K562 (cell line): ENCODE measurements around the gene EPHA1. TPM values are rescaled to one million over a fixed set of nuclear protein-coding genes. Genes with fewer than 3 reads are reported as not detected.

Experiments
- AFF4 ChIP-seq: sonication (generic); formaldehyde crosslinking; IDR thresholded peaks from 2 replicates; pipeline ENCODE4 v1.8.0; 2023; ENCODE audit warnings: mild to moderate bottlenecking, missing genetic modification reagents
- CCNT2 ChIP-seq: IDR thresholded peaks from 2 replicates; pipeline ENCODE4 v1.6.1; 2011; ENCODE audit warnings: borderline replicate concordance, low read depth, mild to moderate bottlenecking, moderate library complexity, mixed read lengths, low read length; ENCODE audit not compliant: insufficient read length; ENCODE audit errors: extremely low read depth
- E2F6 ChIP-seq, 2 experiments: IDR thresholded peaks; 2 replicates each; pipeline ENCODE4 v1.6.1; 2011; ENCODE audit warnings: borderline replicate concordance in 1 of 2, control low read depth in 1 of 2, low read depth in 1 of 2, low read length in 1 of 2, mild to moderate bottlenecking in 1 of 2, mixed read lengths in 1 of 2, moderate library complexity in 1 of 2; ENCODE audit not compliant: insufficient read depth in 1 of 2, insufficient read length in 1 of 2, poor library complexity in 1 of 2, severe bottlenecking in 1 of 2; ENCODE audit errors: extremely low read depth in 1 of 2
- ELF2 ChIP-seq: fragments of 250-450 bp; sonication (Bioruptor Pico); IDR thresholded peaks from 2 replicates; pipeline ENCODE4 v1.5.0; 2021; ENCODE audit warnings: mild to moderate bottlenecking
- PREB ChIP-seq: sonication (generic); formaldehyde crosslinking; IDR thresholded peaks from 2 replicates; pipeline ENCODE4 v1.8.1; 2023; ENCODE audit warnings: mild to moderate bottlenecking, missing genetic modification reagents
- THAP7 ChIP-seq: fragments of 250-450 bp; sonication (Bioruptor Pico); IDR thresholded peaks from 2 replicates; pipeline ENCODE4 v1.5.0; 2021
- ZNF175 ChIP-seq: fragments of 200-800 bp; sonication (Bioruptor generic); IDR thresholded peaks from 2 replicates; pipeline ENCODE4 v1.6.1; 2016; ENCODE audit warnings: low read depth, mild to moderate bottlenecking, missing genetic modification characterization, missing compliant biosample characterization
- ZNF316 ChIP-seq: fragments of 450-650 bp; IDR thresholded peaks from 2 replicates; pipeline ENCODE4 v1.6.1; 2016
- ZNF639 ChIP-seq, 2 experiments: fragments of 200-800 bp in 1 of 2; sonication (Bioruptor generic) in 1 of 2; sonication (generic) in 1 of 2; formaldehyde crosslinking in 1 of 2; IDR thresholded peaks in 1 of 2; conservative IDR thresholded peaks in 1 of 2; 2 replicates each; pipeline versions ENCODE4 v1.5.0 to v1.6.1; 2016 to 2020; ENCODE audit warnings: missing compliant biosample characterization in 1 of 2, missing genetic modification characterization in 1 of 2, missing genetic modification reagents in 1 of 2
- polyA plus RNA-seq, 8 experiments: library from polyadenylated mRNA; depleted of rRNA in 4 of 8; stranded (reverse) in 5 of 8; unstranded in 3 of 8; fragments of >200 nt; fragmentation: Nextera tagmentation in 2 of 8; fragmentation: Illumina TruSeq in 1 of 8; extraction: Ambion mirVana in 2 of 8; extraction: Trizol in 1 of 8; gene quantifications; 2 replicates each; pipeline versions ENCODE4 v1.2.1 to v1.2.3, GENCODE V29; 2011 to 2014; ENCODE audit warnings: inconsistent platforms in 1 of 8, missing spikeins in 1 of 8
- total RNA-seq, 7 experiments: library from RNA; depleted of rRNA in 6 of 7; stranded (reverse); fragments of >200 nt in 6 of 7; fragmentation: Illumina TruSeq in 2 of 7; extraction: Trizol in 2 of 7; gene quantifications; 2 replicates each; pipeline versions ENCODE4 v1.2.1 to v1.2.3, GENCODE V29; 2011 to 2021; ENCODE audit warnings: low replicate concordance in 1 of 7
- TF ChIP-seq, protein P1 (sequence below): sonication (generic); formaldehyde crosslinking; IDR thresholded peaks from 2 replicates; pipeline ENCODE4 v1.8.0; 2022; ENCODE audit warnings: mild to moderate bottlenecking, missing genetic modification reagents, borderline replicate concordance
- TF ChIP-seq, protein P2 (sequence below): IDR thresholded peaks from 2 replicates; pipeline ENCODE4 v1.6.1; 2016; ENCODE audit warnings: missing genetic modification characterization, missing compliant biosample characterization

EPHA1 gene
- total and polyA plus RNA-seq, 9 of the 15 experiments (the other 6 are each of a cell fraction or from before 2014, with no cell fraction given), result 0.22 to 0.57 (median 0.32) TPM; not detected in 6

DNA sequence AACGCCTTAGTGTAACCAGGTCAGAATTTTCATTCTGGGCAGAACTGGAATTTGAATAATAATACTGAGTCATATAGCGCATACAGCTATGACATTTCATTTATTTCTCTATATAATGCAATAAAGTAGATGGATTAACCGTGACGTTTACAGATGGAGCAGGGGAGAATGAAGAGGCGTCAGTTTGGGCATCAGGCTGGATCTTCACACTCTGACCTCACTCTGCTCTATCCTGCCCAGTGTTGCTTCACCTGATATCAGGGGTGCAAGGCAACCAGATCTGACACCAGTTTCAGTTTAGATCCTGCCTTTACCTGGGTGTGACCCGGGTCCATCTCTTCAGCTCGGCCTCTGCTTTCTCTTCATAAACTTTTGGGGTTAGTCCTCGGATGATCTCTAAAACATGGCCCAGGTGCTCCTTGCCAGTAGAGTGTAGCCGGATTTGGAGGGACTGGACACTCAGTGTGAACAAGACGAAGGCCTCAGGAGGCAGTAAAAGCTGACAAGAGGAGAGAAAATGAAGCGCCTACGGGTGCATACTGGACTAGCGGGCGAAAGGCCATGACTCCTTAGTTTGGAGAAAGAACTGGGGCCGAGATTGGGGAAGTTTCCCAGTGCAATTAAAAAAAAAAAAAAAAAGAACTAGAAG lies 28.9 kb downstream of the EPHA1 start (continued):
- TF ChIP-seq, protein P1, sequence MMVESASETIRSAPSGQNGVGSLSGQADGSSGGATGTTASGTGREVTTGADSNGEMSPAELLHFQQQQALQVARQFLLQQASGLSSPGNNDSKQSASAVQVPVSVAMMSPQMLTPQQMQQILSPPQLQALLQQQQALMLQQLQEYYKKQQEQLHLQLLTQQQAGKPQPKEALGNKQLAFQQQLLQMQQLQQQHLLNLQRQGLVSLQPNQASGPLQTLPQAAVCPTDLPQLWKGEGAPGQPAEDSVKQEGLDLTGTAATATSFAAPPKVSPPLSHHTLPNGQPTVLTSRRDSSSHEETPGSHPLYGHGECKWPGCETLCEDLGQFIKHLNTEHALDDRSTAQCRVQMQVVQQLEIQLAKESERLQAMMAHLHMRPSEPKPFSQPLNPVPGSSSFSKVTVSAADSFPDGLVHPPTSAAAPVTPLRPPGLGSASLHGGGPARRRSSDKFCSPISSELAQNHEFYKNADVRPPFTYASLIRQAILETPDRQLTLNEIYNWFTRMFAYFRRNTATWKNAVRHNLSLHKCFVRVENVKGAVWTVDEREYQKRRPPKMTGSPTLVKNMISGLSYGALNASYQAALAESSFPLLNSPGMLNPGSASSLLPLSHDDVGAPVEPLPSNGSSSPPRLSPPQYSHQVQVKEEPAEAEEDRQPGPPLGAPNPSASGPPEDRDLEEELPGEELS (CRISPR knock-in tag), result 0 out of 2 replicates have a peak, but pooled peaks have one; percentile 28
- no peak for TF ChIP-seq ELF2 (CRISPR knock-in tag)
- TF ChIP-seq ZNF639 (CRISPR knock-in tag; conservative IDR thresholded peaks at IDR 0.05 in 1 of 2, IDR thresholded peaks at IDR 0.05 in 1 of 2), result 0 out of 4 replicates have a peak, but pooled peaks of 1 of the 2 experiments have one; percentile 38
- no peak for TF ChIP-seq THAP7 (CRISPR knock-in tag)
- 0 out of 2 replicates have a peak, but pooled peaks have one; percentile 21 for TF ChIP-seq PREB (CRISPR knock-in tag)
- TF ChIP-seq E2F6 (IDR thresholded peaks at IDR 0.05; ENCODE audit: borderline replicate concordance in 1 of 2, extremely low read depth in 1 of 2, insufficient read depth in 1 of 2, insufficient read length in 1 of 2, low read depth in 1 of 2, low read length in 1 of 2, poor library complexity in 1 of 2, severe bottlenecking in 1 of 2), result peak; percentile 75 to 88
- TF ChIP-seq AFF4 (CRISPR knock-in tag), result no peak
- TF ChIP-seq ZNF316, result 0 out of 2 replicates have a peak, but pooled peaks have one; percentile 6
- TF ChIP-seq, protein P2, sequence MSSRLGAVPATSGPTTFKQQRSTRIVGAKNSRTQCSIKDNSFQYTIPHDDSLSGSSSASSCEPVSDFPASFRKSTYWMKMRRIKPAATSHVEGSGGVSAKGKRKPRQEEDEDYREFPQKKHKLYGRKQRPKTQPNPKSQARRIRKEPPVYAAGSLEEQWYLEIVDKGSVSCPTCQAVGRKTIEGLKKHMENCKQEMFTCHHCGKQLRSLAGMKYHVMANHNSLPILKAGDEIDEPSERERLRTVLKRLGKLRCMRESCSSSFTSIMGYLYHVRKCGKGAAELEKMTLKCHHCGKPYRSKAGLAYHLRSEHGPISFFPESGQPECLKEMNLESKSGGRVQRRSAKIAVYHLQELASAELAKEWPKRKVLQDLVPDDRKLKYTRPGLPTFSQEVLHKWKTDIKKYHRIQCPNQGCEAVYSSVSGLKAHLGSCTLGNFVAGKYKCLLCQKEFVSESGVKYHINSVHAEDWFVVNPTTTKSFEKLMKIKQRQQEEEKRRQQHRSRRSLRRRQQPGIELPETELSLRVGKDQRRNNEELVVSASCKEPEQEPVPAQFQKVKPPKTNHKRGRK (tag), result peak; percentile 96
- no peak for TF ChIP-seq CCNT2
- TF ChIP-seq ZNF175 (CRISPR knock-in tag), result 0 out of 2 replicates have a peak, but pooled peaks have one; percentile 60
